Measurements from ENCODE around the gene ZBTB20.

- TF ChIP-seq TAF1 (IDR thresholded peaks at IDR 0.05; ENCODE audit: borderline replicate concordance, insufficient read depth, low read length) (no peak), REST (IDR thresholded peaks at IDR 0.05; ENCODE audit: insufficient read depth in 1 of 2, low read depth in 2 of 2, low read length in 2 of 2) (no peak), POLR2AphosphoS5 (IDR thresholded peaks at IDR 0.05; ENCODE audit: low read depth, low read length) (no peak)
Measured at GRCh38 chr3:114878114-114878839, 268.8 kb downstream of the ZBTB20 start.
